ENCODE results near the gene RBM4. TPM values are rescaled to one million over a fixed set of nuclear protein-coding genes. Genes with fewer than 3 reads are reported as not detected.
A peak's percentile ranks its signal among the peaks of the same experiment; 100 is the strongest.

The RBM4 gene
- total and polyA plus RNA-seq, 2 of the 13 experiments (the other 11 are each of a cell fraction or from before 2014, with no cell fraction given), result 126 to 136 TPM

- TF ChIP-seq PHB2 (IDR thresholded peaks at IDR 0.05; ENCODE audit: partially characterized antibody) (no peak), KDM5A (IDR thresholded peaks at IDR 0.05; ENCODE audit: borderline replicate concordance, low read length) (no peak), CBFB (CRISPR knock-in tag; IDR thresholded peaks at IDR 0.05) (peak; percentile 16; the same call in 1 of the 2 replicates), ZNF788 (CRISPR knock-in tag; IDR thresholded peaks at IDR 0.05; ENCODE audit: borderline replicate concordance) (no peak), THYN1 (CRISPR knock-in tag; IDR thresholded peaks at IDR 0.05; ENCODE audit: borderline replicate concordance, low read depth) (no peak), CCAR2 (optimal IDR thresholded peaks at IDR 0.05; ENCODE audit: low read depth, low read length) (no peak), MEIS1 (CRISPR knock-in tag; IDR thresholded peaks at IDR 0.05; ENCODE audit: borderline replicate concordance) (no peak), STAT5B (CRISPR knock-in tag; IDR thresholded peaks at IDR 0.05) (no peak), ZNF451 (CRISPR knock-in tag; IDR thresholded peaks at IDR 0.05) (0 out of 2 replicates have a peak, but pooled peaks have one; percentile 1), ZNF792 (CRISPR knock-in tag; IDR thresholded peaks at IDR 0.05) (no peak), ZNF883 (CRISPR knock-in tag; IDR thresholded peaks at IDR 0.05; ENCODE audit: not compliant biosample characterization) (no peak), CREB3 (CRISPR knock-in tag; IDR thresholded peaks at IDR 0.05) (no peak), REXO4 (CRISPR knock-in tag; IDR thresholded peaks at IDR 0.05; ENCODE audit: borderline replicate concordance) (no peak), XRCC5 (optimal IDR thresholded peaks at IDR 0.05; ENCODE audit: low read length) (no peak)
Observed at GRCh38 chr11:66676931-66677598, 38.6 kb downstream of the RBM4 start (continued).

All from HepG2 (cell line).